Activated CD8-positive, alpha-beta T cell treated with anti-CD3 and anti-CD28 coated beads, Interleukin-2, amount 10 ng/mL, durations not matched to agents 7 days and 5 days (primary cell): ENCODE measurements around the gene RFESD. TPM values are rescaled to one million over a fixed set of nuclear protein-coding genes. Genes with fewer than 3 reads are reported as not detected.
"Not testable (repeated sequence)": the region's sequence is repeated elsewhere in the genome, so short reads cannot be mapped to it uniquely, and the experiment has no call there.

ENCODE experiments used
- ATAC-seq: fragments of 150-1000 bp; cut with Tn5 transposase; one replicate; pipeline ENCODE4 v1.10.0; 2021; ENCODE audit warnings: moderate library complexity
- CTCF ChIA-PET: fragments of 350-600 bp; sonication (Branson Sonifier 250); formaldehyde crosslinking; loops from one replicate; lab custom pipeline; 2021; ENCODE audit warnings: antibody characterized with exemption; lab: Charles Lee
- POLR2A ChIA-PET: fragments of 350-600 bp; sonication (Branson Sonifier 250); formaldehyde crosslinking; loops from one replicate; lab custom pipeline; 2021; ENCODE audit warnings: antibody characterized with exemption; lab: Charles Lee
- DNase-seq: peaks from one replicate; pipeline ENCODE4 v3.0.0-alpha.2; 2020
- H3K27ac Mint-ChIP-seq: one replicate; pipeline ENCODE4 v1.8.0; 2021; ENCODE audit warnings: mild to moderate bottlenecking, mixed read lengths
- H3K27me3 Mint-ChIP-seq: one replicate; pipeline ENCODE4 v1.8.0; 2021; ENCODE audit warnings: low read depth, mixed read lengths
- H3K36me3 Mint-ChIP-seq: one replicate; pipeline ENCODE4 v1.8.0; 2021; ENCODE audit warnings: low read depth, mixed read lengths
- H3K4me1 Mint-ChIP-seq: one replicate; pipeline ENCODE4 v1.8.0; 2021; ENCODE audit warnings: low read depth, mixed read lengths
- H3K4me3 Mint-ChIP-seq: one replicate; pipeline ENCODE4 v1.8.0; 2021; ENCODE audit warnings: mild to moderate bottlenecking, mixed read lengths
- H3K9me3 Mint-ChIP-seq: one replicate; pipeline ENCODE4 v1.8.0; 2022; ENCODE audit warnings: mixed read lengths; ENCODE audit not compliant: insufficient read depth
- total RNA-seq, 2 experiments: library from RNA; stranded (reverse); gene quantifications; one replicate each; pipeline ENCODE4 v1.2.3, GENCODE V29; 2021

RFESD gene
- total RNA-seq, 2 experiments from 2014 or later = 4.9 to 5.1 TPM

GRCh38 chr5:95646226-95646568, 380 bp upstream of the RFESD start:
- CTCF ChIA-PET = interaction anchor here (0.9 to 6.7 kb wide), 18 partner anchors 9 to 223 kb away, joined by 3 to 67 read pairs (median 5); no protein-coding TSS in a partner anchor
- POLR2A ChIA-PET = interaction anchor here (0.6 to 1.5 kb wide), 4 partner anchors 24 to 1017 kb away, joined by 3 to 7 read pairs (median 3); no protein-coding TSS in a partner anchor

GRCh38 chr5:95647886-95648860, 1.6 kb downstream of the RFESD start:
- ATAC-seq = no peak
- no peaks in the 10 kb centered on the region for H3K27me3 Mint-ChIP-seq

More at GRCh38 chr5:95646226-95646568, 380 bp upstream of the RFESD start:
- Mint-ChIP-seq H3K4me1 (peaks cover 36% of the 10 kb centered on the region), H3K4me3 (peak overlapping the region; percentile 78), H3K27ac (peak overlapping the region; percentile 88)
- not testable (repeated sequence) for ATAC-seq, H3K9me3 Mint-ChIP-seq, DNase-seq, H3K27me3 Mint-ChIP-seq, H3K36me3 Mint-ChIP-seq

GRCh38 chr5:95649274-95649673, 2.7 kb downstream of the RFESD start:
- Mint-ChIP-seq H3K9me3 (no peaks in the 10 kb centered on the region), H3K27me3 (no peaks in the 10 kb centered on the region), H3K27ac (no peak overlapping the region), H3K4me3 (no peak overlapping the region), H3K36me3 (no peaks in the 10 kb centered on the region), H3K4me1 (peaks cover 31% of the 10 kb centered on the region)
- DNase-seq (no peak), ATAC-seq (no peak)
- CTCF ChIA-PET = no interaction called here
- POLR2A ChIA-PET = no interaction called here

More at GRCh38 chr5:95647886-95648860, 1.6 kb downstream of the RFESD start:
- CTCF ChIA-PET = interaction anchor here (1.7 to 2.4 kb wide), 4 partner anchors 7 to 221 kb away, joined by 5 to 20 read pairs (median 6); no protein-coding TSS in a partner anchor
- H3K4me3 Mint-ChIP-seq = peak overlapping the region; percentile 19
- POLR2A ChIA-PET = interaction anchor here (1.4 kb wide), 1 partner anchor 16 kb away, joined by 4 read pairs; no protein-coding TSS in a partner anchor
- H3K36me3 Mint-ChIP-seq = no peaks in the 10 kb centered on the region
- H3K4me1 Mint-ChIP-seq = peaks cover 36% of the 10 kb centered on the region
- no peaks in the 10 kb centered on the region for H3K9me3 Mint-ChIP-seq
- H3K27ac Mint-ChIP-seq = no peak overlapping the region
- no peak for DNase-seq

GRCh38 chr5:95649842-95650620, 3.5 kb downstream of the RFESD start:
- Mint-ChIP-seq H3K9me3 (no peaks in the 10 kb centered on the region), H3K4me3 (no peak overlapping the region), H3K36me3 (no peaks in the 10 kb centered on the region), H3K27me3 (no peaks in the 10 kb centered on the region), H3K4me1 (peaks cover 24% of the 10 kb centered on the region), H3K27ac (no peak overlapping the region)
- ChIA-PET CTCF (no interaction called here), POLR2A (no interaction called here)
- ATAC-seq (no peak), DNase-seq (no peak)

- Mint-ChIP-seq H3K4me1 (peaks cover 4% of the 10 kb centered on the region), H3K9me3 (no peaks in the 10 kb centered on the region), H3K36me3 (no peaks in the 10 kb centered on the region), H3K27ac (no peak overlapping the region), H3K4me3 (no peak overlapping the region), H3K27me3 (no peaks in the 10 kb centered on the region)
- no peak for ATAC-seq
- CTCF ChIA-PET = interaction anchor here (1.1 to 2.2 kb wide), 2 partner anchors 11 to 194 kb away, joined by 3 to 13 read pairs; no protein-coding TSS in a partner anchor
- POLR2A ChIA-PET = no interaction called here
- DNase-seq = no peak
Observed at GRCh38 chr5:95652849-95653248, 6.3 kb downstream of the RFESD start.

GRCh38 chr5:95654196-95654595, 7.6 kb downstream of the RFESD start:
- ATAC-seq (no peak), DNase-seq (no peak)
- H3K27ac Mint-ChIP-seq = no peak overlapping the region
- no peak overlapping the region for H3K4me3 Mint-ChIP-seq
- ChIA-PET CTCF (interaction anchor here (2.2 kb wide), 2 partner anchors 10 kb away, joined by 8 to 13 read pairs; no protein-coding TSS in a partner anchor), POLR2A (no interaction called here)
- no peaks in the 10 kb centered on the region for H3K36me3 Mint-ChIP-seq
- no peaks in the 10 kb centered on the region for H3K9me3 Mint-ChIP-seq
- H3K27me3 Mint-ChIP-seq = no peaks in the 10 kb centered on the region
- H3K4me1 Mint-ChIP-seq = no peaks in the 10 kb centered on the region

- CTCF ChIA-PET = interaction anchor here (0.7 to 2.2 kb wide), 4 partner anchors 9 to 13 kb away, joined by 3 to 8 read pairs (median 7); partner anchors contain the start of gene RFESD
- no peaks in the 10 kb centered on the region for H3K9me3 Mint-ChIP-seq
- no peak for DNase-seq
- no peaks in the 10 kb centered on the region for H3K4me1 Mint-ChIP-seq
- peaks cover 1% of the 10 kb centered on the region for H3K27me3 Mint-ChIP-seq
- no peaks in the 10 kb centered on the region for H3K36me3 Mint-ChIP-seq
- ATAC-seq = no peak
- POLR2A ChIA-PET = no interaction called here
- no peak overlapping the region for H3K4me3 Mint-ChIP-seq
- H3K27ac Mint-ChIP-seq = no peak overlapping the region
Observed at GRCh38 chr5:95655575-95655974, 9.0 kb downstream of the RFESD start.

GRCh38 chr5:95660060-95660459, 13.5 kb downstream of the RFESD start:
- H3K4me1 Mint-ChIP-seq = no peaks in the 10 kb centered on the region
- no peak for DNase-seq
- no peaks in the 10 kb centered on the region for H3K9me3 Mint-ChIP-seq
- no peaks in the 10 kb centered on the region for H3K36me3 Mint-ChIP-seq
- H3K27me3 Mint-ChIP-seq = peaks cover 5% of the 10 kb centered on the region
- no peak overlapping the region for H3K4me3 Mint-ChIP-seq
- no peak for ATAC-seq
- H3K27ac Mint-ChIP-seq = no peak overlapping the region
- CTCF ChIA-PET = interaction anchor here (1.9 kb wide), 1 partner anchor 190 kb away, joined by 5 read pairs; no protein-coding TSS in a partner anchor
- POLR2A ChIA-PET = no interaction called here

- ATAC-seq = no peak
- H3K27me3 Mint-ChIP-seq = peaks cover 6% of the 10 kb centered on the region
Observed at GRCh38 chr5:95662946-95663345, 16.4 kb downstream of the RFESD start.

GRCh38 chr5:95664204-95664786, 17.7 kb downstream of the RFESD start:
- peaks cover 7% of the 10 kb centered on the region for H3K27me3 Mint-ChIP-seq
- POLR2A ChIA-PET = no interaction called here
- H3K9me3 Mint-ChIP-seq = no peaks in the 10 kb centered on the region
- CTCF ChIA-PET = interaction anchor here (0.7 to 4.8 kb wide), 45 partner anchors 9 to 384 kb away, joined by 3 to 42 read pairs (median 5); partner anchors contain the start of genes GLRX, RFESD and RHOBTB3
- H3K4me1 Mint-ChIP-seq = no peaks in the 10 kb centered on the region
- DNase-seq = peak; percentile 59
- no peak overlapping the region for H3K27ac Mint-ChIP-seq
- H3K36me3 Mint-ChIP-seq = no peaks in the 10 kb centered on the region
- H3K4me3 Mint-ChIP-seq = no peak overlapping the region
- ATAC-seq = no peak

More at GRCh38 chr5:95662946-95663345, 16.4 kb downstream of the RFESD start:
- Mint-ChIP-seq H3K4me3 (no peak overlapping the region), H3K9me3 (no peaks in the 10 kb centered on the region), H3K27ac (no peak overlapping the region), H3K36me3 (no peaks in the 10 kb centered on the region), H3K4me1 (no peaks in the 10 kb centered on the region)
- ChIA-PET CTCF (interaction anchor here (1.1 to 4.8 kb wide), 13 partner anchors 10 to 190 kb away, joined by 3 to 42 read pairs (median 13); partner anchors contain the start of gene RFESD), POLR2A (no interaction called here)
- DNase-seq = no peak
